Activated CD4-positive, alpha-beta T cell treated with anti-CD3 and anti-CD28 coated beads, Interleukin-2, amount 10 ng/mL, durations not matched to agents 24 days and 14 days (primary cell): ENCODE measurements around the gene SPNS2. TPM values are rescaled to one million over a fixed set of nuclear protein-coding genes. Genes with fewer than 3 reads are reported as not detected.
A peak's percentile ranks its signal among the peaks of the same experiment; 100 is the strongest.

ENCODE experiments used
- DNase-seq: peaks from one replicate; pipeline ENCODE4 v3.0.0; 2022
- H3K27ac Mint-ChIP-seq: one replicate; pipeline ENCODE4 v1.8.0; 2022; ENCODE audit warnings: mild to moderate bottlenecking, mixed read lengths
- H3K27me3 Mint-ChIP-seq: one replicate; pipeline ENCODE4 v1.8.0; 2022; ENCODE audit warnings: mixed read lengths
- H3K36me3 Mint-ChIP-seq: one replicate; pipeline ENCODE4 v1.8.0; 2022; ENCODE audit warnings: low read depth, mild to moderate bottlenecking, mixed read lengths
- H3K4me1 Mint-ChIP-seq: one replicate; pipeline ENCODE4 v1.8.0; 2021; ENCODE audit warnings: mixed read lengths
- H3K4me3 Mint-ChIP-seq: one replicate; pipeline ENCODE4 v1.8.0; 2022; ENCODE audit warnings: mild to moderate bottlenecking, moderate library complexity, mixed read lengths
- H3K9me3 Mint-ChIP-seq: one replicate; pipeline ENCODE4 v1.8.0; 2021; ENCODE audit warnings: mixed read lengths
- intact Hi-C: fragments of 100-400 bp; cut with micrococcal nuclease; formaldehyde crosslinking; loops from one replicate; pipeline ENCODE4 v1.15.1; 2023
- total RNA-seq: library from RNA; stranded (reverse); gene quantifications from 2 replicates; pipeline ENCODE4 v1.2.3, GENCODE V29; 2022

SPNS2 gene
- total RNA-seq, 1 donor from 2014 or later: 0.28 TPM

- Mint-ChIP-seq H3K27me3 (peaks cover 31% of the 10 kb centered on the region), H3K4me1 (peaks cover 38% of the 10 kb centered on the region), H3K4me3 (no peak overlapping the region), H3K27ac (no peak overlapping the region), H3K36me3 (no peaks in the 10 kb centered on the region), H3K9me3 (no peaks in the 10 kb centered on the region)
- intact Hi-C loops: no loop called here
- DNase-seq: peak; percentile 68
Observed at GRCh38 chr17:4504188-4504587, 5.5 kb downstream of the SPNS2 start.

- Mint-ChIP-seq H3K4me3 (no peak overlapping the region), H3K27ac (no peak overlapping the region), H3K27me3 (peaks cover 23% of the 10 kb centered on the region), H3K9me3 (no peaks in the 10 kb centered on the region), H3K4me1 (peaks cover 36% of the 10 kb centered on the region), H3K36me3 (no peaks in the 10 kb centered on the region)
- DNase-seq: no peak
- intact Hi-C loops: no loop called here
Observed at GRCh38 chr17:4505187-4505586, 6.5 kb downstream of the SPNS2 start.

GRCh38 chr17:4506175-4506813 lies 7.6 kb downstream of the SPNS2 start:
- Mint-ChIP-seq H3K9me3 (no peaks in the 10 kb centered on the region), H3K4me3 (no peak overlapping the region), H3K36me3 (no peaks in the 10 kb centered on the region), H3K27me3 (peaks cover 12% of the 10 kb centered on the region), H3K4me1 (peaks cover 31% of the 10 kb centered on the region), H3K27ac (no peak overlapping the region)
- intact Hi-C loops: no loop called here
- DNase-seq: no peak

- Mint-ChIP-seq H3K36me3 (no peaks in the 10 kb centered on the region), H3K9me3 (no peaks in the 10 kb centered on the region), H3K27ac (no peak overlapping the region), H3K4me3 (no peak overlapping the region), H3K4me1 (peaks cover 31% of the 10 kb centered on the region), H3K27me3 (peaks cover 7% of the 10 kb centered on the region)
- intact Hi-C loops: no loop called here
- DNase-seq: no peak
Observed at GRCh38 chr17:4506892-4507291, 8.2 kb downstream of the SPNS2 start.

GRCh38 chr17:4507361-4508111 lies 8.9 kb downstream of the SPNS2 start:
- no peak for DNase-seq
- Mint-ChIP-seq H3K27ac (no peak overlapping the region), H3K27me3 (peaks cover 4% of the 10 kb centered on the region), H3K4me1 (peaks cover 31% of the 10 kb centered on the region), H3K36me3 (no peaks in the 10 kb centered on the region), H3K9me3 (no peaks in the 10 kb centered on the region), H3K4me3 (no peak overlapping the region)
- intact Hi-C loops: no loop called here

GRCh38 chr17:4508207-4508606 lies 9.5 kb downstream of the SPNS2 start:
- Mint-ChIP-seq H3K4me1 (peaks cover 31% of the 10 kb centered on the region), H3K27ac (no peak overlapping the region), H3K36me3 (no peaks in the 10 kb centered on the region), H3K27me3 (no peaks in the 10 kb centered on the region), H3K4me3 (no peak overlapping the region), H3K9me3 (no peaks in the 10 kb centered on the region)
- intact Hi-C loops: no loop called here
- no peak for DNase-seq

GRCh38 chr17:4509401-4509800 lies 10.7 kb downstream of the SPNS2 start:
- H3K27me3 Mint-ChIP-seq: no peaks in the 10 kb centered on the region
- H3K36me3 Mint-ChIP-seq: no peaks in the 10 kb centered on the region
- intact Hi-C loops: no loop called here
- H3K9me3 Mint-ChIP-seq: no peaks in the 10 kb centered on the region
- peak; percentile 82 for DNase-seq
- peaks cover 22% of the 10 kb centered on the region for H3K4me1 Mint-ChIP-seq
- no peak overlapping the region for H3K4me3 Mint-ChIP-seq
- peak overlapping the region; percentile 36 for H3K27ac Mint-ChIP-seq

DNA sequence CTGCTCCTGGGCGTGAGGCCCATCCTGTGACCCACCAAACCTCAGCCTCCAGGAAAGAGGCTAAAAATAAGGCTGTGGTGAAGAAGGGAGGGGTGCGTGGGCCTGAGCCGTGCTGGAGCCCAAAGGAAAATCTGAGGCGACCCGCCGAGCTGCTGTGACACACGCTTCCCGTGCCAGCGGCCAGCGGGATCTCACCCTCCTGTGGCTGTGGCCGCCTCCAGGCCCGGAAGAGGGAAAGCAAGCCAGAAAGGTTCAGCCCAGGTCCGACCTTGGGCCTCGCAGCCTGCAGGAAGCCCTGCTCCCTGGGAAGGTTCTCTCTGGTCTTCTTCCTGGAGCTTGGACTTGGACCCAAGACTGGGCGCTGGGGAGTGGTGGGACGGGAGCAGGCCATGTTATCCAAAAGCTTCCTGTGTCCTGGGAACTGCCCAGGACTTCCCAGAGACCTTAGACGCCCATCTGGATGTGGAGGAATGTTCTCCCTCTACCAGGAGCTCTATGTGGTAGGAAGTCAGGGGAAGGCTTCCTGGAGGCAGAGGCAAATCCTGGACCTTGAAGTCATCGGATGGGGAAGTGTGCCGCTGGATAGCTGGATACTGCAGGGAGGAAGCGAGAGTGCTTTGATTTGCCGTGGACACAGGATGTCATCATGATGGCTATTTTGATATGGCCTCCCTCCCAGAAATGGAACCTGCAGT lies 11.4 kb downstream of the SPNS2 start:
- no peaks in the 10 kb centered on the region for H3K36me3 Mint-ChIP-seq
- no peaks in the 10 kb centered on the region for H3K27me3 Mint-ChIP-seq
- intact Hi-C loops: no loop called here
- peaks cover 15% of the 10 kb centered on the region for H3K4me1 Mint-ChIP-seq
- no peak overlapping the region for H3K4me3 Mint-ChIP-seq
- DNase-seq: no peak
- no peak overlapping the region for H3K27ac Mint-ChIP-seq
- H3K9me3 Mint-ChIP-seq: no peaks in the 10 kb centered on the region

GRCh38 chr17:4510618-4510941 lies 11.9 kb downstream of the SPNS2 start:
- H3K4me3 Mint-ChIP-seq: no peak overlapping the region
- DNase-seq: no peak
- intact Hi-C loops: no loop called here
- no peak overlapping the region for H3K27ac Mint-ChIP-seq
- H3K36me3 Mint-ChIP-seq: no peaks in the 10 kb centered on the region
- H3K4me1 Mint-ChIP-seq: peaks cover 15% of the 10 kb centered on the region
- no peaks in the 10 kb centered on the region for H3K27me3 Mint-ChIP-seq
- H3K9me3 Mint-ChIP-seq: no peaks in the 10 kb centered on the region

DNA sequence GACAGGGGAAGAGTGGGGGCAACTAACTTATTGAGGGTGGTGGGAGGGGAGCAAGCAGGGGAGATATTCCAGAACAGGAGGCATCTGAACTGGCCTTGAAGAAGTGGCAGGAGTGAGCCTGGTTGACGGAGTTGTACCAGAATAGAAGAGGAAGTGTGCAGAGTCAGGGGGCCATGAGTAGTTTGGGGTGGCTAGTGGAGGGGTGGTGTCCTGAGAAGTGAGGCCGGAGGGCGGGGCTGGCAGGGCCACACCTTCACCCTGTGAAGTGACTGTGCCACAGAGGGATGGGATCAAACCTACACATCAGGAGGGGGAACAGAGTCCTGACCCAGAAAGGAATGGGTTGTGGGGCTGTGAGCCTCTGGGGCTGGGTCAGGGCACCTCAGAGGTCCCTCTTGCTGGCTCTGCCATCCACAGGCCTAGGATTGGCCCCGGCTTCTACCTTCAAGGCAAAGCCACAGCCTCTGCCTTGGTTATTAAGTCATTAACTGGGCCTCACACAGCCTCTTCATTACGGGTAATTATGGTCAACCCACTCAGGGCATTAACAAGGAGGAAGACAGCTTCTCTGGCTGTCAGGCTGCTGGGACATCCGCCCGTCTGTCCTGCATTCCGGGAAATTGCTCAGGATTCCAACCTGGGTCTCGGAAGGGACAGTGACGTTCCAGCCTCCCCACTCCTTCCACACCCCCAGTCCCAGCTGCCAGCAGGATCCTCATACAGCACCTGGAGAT lies 12.7 kb downstream of the SPNS2 start:
- Mint-ChIP-seq H3K27ac (no peak overlapping the region), H3K4me1 (peaks cover 15% of the 10 kb centered on the region), H3K27me3 (no peaks in the 10 kb centered on the region), H3K4me3 (no peak overlapping the region), H3K9me3 (no peaks in the 10 kb centered on the region), H3K36me3 (no peaks in the 10 kb centered on the region)
- intact Hi-C loops: no loop called here
- no peak for DNase-seq

GRCh38 chr17:4512156-4513112 lies 13.8 kb downstream of the SPNS2 start:
- Mint-ChIP-seq H3K4me3 (no peak overlapping the region), H3K4me1 (peaks cover 15% of the 10 kb centered on the region), H3K36me3 (no peaks in the 10 kb centered on the region), H3K9me3 (no peaks in the 10 kb centered on the region), H3K27me3 (no peaks in the 10 kb centered on the region), H3K27ac (no peak overlapping the region)
- DNase-seq: no peak
- intact Hi-C loops: no loop called here

- H3K36me3 Mint-ChIP-seq: no peaks in the 10 kb centered on the region
- no peaks in the 10 kb centered on the region for H3K27me3 Mint-ChIP-seq
- intact Hi-C loops: no loop called here
- H3K9me3 Mint-ChIP-seq: no peaks in the 10 kb centered on the region
- H3K4me3 Mint-ChIP-seq: no peak overlapping the region
- peaks cover 13% of the 10 kb centered on the region for H3K4me1 Mint-ChIP-seq
- no peak overlapping the region for H3K27ac Mint-ChIP-seq
- DNase-seq: no peak
Observed at GRCh38 chr17:4513113-4514032, 14.7 kb downstream of the SPNS2 start.
